ENCODE measurements around the gene DAB2IP.

Gene DAB2IP

GRCh38 chr9:121811140-121811539 is 159.7 kb downstream of the DAB2IP start:
- no peak for TF ChIP-seq CTCF (IDR thresholded peaks at IDR 0.05; ENCODE audit: extremely low read depth, insufficient read depth, missing control alignments)
- in situ Hi-C loops (cut with MboI; ENCODE audit: low pct_unique_long_range_greater_than_20kb, low sequenced_read_pairs, unreplicated experiment), result no loop called here
- DNase-seq (ENCODE audit: low spot score), result no peak

- in situ Hi-C loops (cut with MboI; ENCODE audit: low pct_unique_long_range_greater_than_20kb, low sequenced_read_pairs, unreplicated experiment), result no loop called here
- DNase-seq (ENCODE audit: low spot score), result no peak
- TF ChIP-seq CTCF (IDR thresholded peaks at IDR 0.05; ENCODE audit: extremely low read depth, insufficient read depth, missing control alignments), result no peak
Measured at GRCh38 chr9:121811751-121812150, 160.3 kb downstream of the DAB2IP start.

- in situ Hi-C loops (cut with MboI; ENCODE audit: low pct_unique_long_range_greater_than_20kb, low sequenced_read_pairs, unreplicated experiment), result no loop called here
- no peak for TF ChIP-seq CTCF (IDR thresholded peaks at IDR 0.05; ENCODE audit: extremely low read depth, insufficient read depth, missing control alignments)
- DNase-seq (ENCODE audit: low spot score), result no peak
Measured at GRCh38 chr9:121812159-121812735, 160.8 kb downstream of the DAB2IP start.

GRCh38 chr9:121813519-121814210 is 162.2 kb downstream of the DAB2IP start:
- DNase-seq (ENCODE audit: low spot score), result no peak
- in situ Hi-C loops (cut with MboI; ENCODE audit: low pct_unique_long_range_greater_than_20kb, low sequenced_read_pairs, unreplicated experiment), result no loop called here
- TF ChIP-seq CTCF (IDR thresholded peaks at IDR 0.05; ENCODE audit: extremely low read depth, insufficient read depth, missing control alignments), result no peak

- in situ Hi-C loops (cut with MboI; ENCODE audit: low pct_unique_long_range_greater_than_20kb, low sequenced_read_pairs, unreplicated experiment), result no loop called here
- TF ChIP-seq CTCF (IDR thresholded peaks at IDR 0.05; ENCODE audit: extremely low read depth, insufficient read depth, missing control alignments), result no peak
- DNase-seq (ENCODE audit: low spot score), result no peak
Measured at GRCh38 chr9:121814594-121814993, 163.2 kb downstream of the DAB2IP start.

- DNase-seq (ENCODE audit: low spot score), result no peak
- in situ Hi-C loops (cut with MboI; ENCODE audit: low pct_unique_long_range_greater_than_20kb, low sequenced_read_pairs, unreplicated experiment), result no loop called here
- no peak for TF ChIP-seq CTCF (IDR thresholded peaks at IDR 0.05; ENCODE audit: extremely low read depth, insufficient read depth, missing control alignments)
Measured at GRCh38 chr9:121815084-121815483, 163.7 kb downstream of the DAB2IP start.

All from GM13977 (cell line).